ENCODE measurements around the gene NR3C2. TPM values are rescaled to one million over a fixed set of nuclear protein-coding genes. Genes with fewer than 3 reads are reported as not detected.
"Not testable (repeated sequence)": the region's sequence is repeated elsewhere in the genome, so short reads cannot be mapped to it uniquely, and the experiment has no call there.

Gene NR3C2
- total RNA-seq, 4 donors from 2014 or later = 33.0 to 128 (median 118) TPM

DNA sequence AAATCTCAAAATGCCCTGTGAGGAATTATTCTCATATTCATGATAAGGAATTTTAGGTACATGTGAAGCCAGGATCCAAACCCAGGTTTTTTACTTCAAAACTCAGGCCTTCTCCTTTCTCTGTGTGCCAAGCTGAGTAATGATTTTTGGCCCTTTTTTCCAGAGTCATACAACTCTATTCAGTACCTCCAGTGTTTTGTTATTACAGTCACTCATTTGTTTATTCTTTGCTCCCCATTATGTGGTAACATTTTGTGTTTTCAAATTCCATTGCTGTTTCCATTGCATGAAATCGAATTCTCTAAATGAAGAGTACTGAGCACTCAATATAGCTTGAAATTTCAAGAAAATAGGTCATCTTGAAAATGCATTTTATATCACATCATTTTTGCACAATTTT is 315.4 kb downstream of the NR3C2 start:
- H3K27ac ChIP-seq = no peak overlapping the region
- no peaks in the 10 kb centered on the region for H3K27me3 ChIP-seq
- no peak overlapping the region for H3K4me3 ChIP-seq
- H3K4me1 ChIP-seq = no peaks in the 10 kb centered on the region
- TF ChIP-seq, protein P1, sequence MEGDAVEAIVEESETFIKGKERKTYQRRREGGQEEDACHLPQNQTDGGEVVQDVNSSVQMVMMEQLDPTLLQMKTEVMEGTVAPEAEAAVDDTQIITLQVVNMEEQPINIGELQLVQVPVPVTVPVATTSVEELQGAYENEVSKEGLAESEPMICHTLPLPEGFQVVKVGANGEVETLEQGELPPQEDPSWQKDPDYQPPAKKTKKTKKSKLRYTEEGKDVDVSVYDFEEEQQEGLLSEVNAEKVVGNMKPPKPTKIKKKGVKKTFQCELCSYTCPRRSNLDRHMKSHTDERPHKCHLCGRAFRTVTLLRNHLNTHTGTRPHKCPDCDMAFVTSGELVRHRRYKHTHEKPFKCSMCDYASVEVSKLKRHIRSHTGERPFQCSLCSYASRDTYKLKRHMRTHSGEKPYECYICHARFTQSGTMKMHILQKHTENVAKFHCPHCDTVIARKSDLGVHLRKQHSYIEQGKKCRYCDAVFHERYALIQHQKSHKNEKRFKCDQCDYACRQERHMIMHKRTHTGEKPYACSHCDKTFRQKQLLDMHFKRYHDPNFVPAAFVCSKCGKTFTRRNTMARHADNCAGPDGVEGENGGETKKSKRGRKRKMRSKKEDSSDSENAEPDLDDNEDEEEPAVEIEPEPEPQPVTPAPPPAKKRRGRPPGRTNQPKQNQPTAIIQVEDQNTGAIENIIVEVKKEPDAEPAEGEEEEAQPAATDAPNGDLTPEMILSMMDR (IDR thresholded peaks at IDR 0.05) = no peak
- TF ChIP-seq POLR2A (IDR thresholded peaks at IDR 0.05) = no peak
- peaks cover 0 to 13% (median 2%) of the 10 kb centered on the region in 3 donors for H3K36me3 ChIP-seq
- H3K9me3 ChIP-seq = peaks cover 0 to 21% (median 0%) of the 10 kb centered on the region in 4 donors
- no peak for DNase-seq

GRCh38 chr4:148124512-148124911 is 317.7 kb downstream of the NR3C2 start:
- no peak for TF ChIP-seq POLR2A (IDR thresholded peaks at IDR 0.05)
- TF ChIP-seq, protein P1 (IDR thresholded peaks at IDR 0.05) = no peak
- no peak overlapping the region for H3K4me3 ChIP-seq
- peaks cover 0 to 21% (median 0%) of the 10 kb centered on the region in 4 donors for H3K9me3 ChIP-seq
- DNase-seq = no peak
- no peaks in the 10 kb centered on the region for H3K27me3 ChIP-seq
- H3K36me3 ChIP-seq = peaks cover 0 to 26% (median 2%) of the 10 kb centered on the region in 3 donors
- no peak overlapping the region for H3K27ac ChIP-seq
- H3K4me1 ChIP-seq = no peaks in the 10 kb centered on the region

DNA sequence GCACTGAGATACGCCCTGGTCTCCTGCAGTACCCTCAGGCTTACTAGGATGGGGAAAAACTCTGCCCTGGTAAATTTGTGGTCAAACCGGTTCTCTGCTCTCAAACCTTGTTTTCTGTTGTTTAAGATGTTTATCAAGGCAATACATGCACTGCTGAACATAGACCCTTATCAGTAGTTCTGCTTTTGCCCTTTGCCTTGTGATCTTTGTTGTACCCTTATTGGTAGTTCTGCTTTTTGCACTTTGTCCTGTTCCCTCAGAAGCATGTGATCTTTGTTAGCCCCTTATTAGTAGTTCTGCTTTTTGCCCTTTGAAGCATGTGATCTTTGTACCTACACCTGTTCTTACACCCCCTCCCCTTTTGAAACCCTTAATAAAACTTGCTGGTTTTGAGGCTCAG is 319.1 kb downstream of the NR3C2 start:
- H3K27ac ChIP-seq = peak overlapping the region in 1 of 4 donors; percentile 22
- not testable (repeated sequence) for H3K27me3 ChIP-seq, H3K4me1 ChIP-seq, H3K4me3 ChIP-seq, DNase-seq
- peaks cover 0 to 21% (median 0%) of the 10 kb centered on the region in 4 donors for H3K9me3 ChIP-seq
- peaks cover 0 to 30% (median 2%) of the 10 kb centered on the region in 3 donors for H3K36me3 ChIP-seq

GRCh38 chr4:148120216-148120615 is 322.0 kb downstream of the NR3C2 start:
- Histone ChIP-seq H3K4me1 (no peaks in the 10 kb centered on the region), H3K9me3 (peaks cover 0 to 18% (median 0%) of the 10 kb centered on the region in 4 donors), H3K27ac (no peak overlapping the region), H3K27me3 (no peaks in the 10 kb centered on the region), H3K4me3 (no peak overlapping the region), H3K36me3 (peaks cover 0 to 43% (median 0%) of the 10 kb centered on the region in 3 donors)
- TF ChIP-seq POLR2A (IDR thresholded peaks at IDR 0.05) = no peak
- TF ChIP-seq, protein P1 (IDR thresholded peaks at IDR 0.05) = no peak
- DNase-seq = no peak

- Histone ChIP-seq H3K4me1 (no peaks in the 10 kb centered on the region), H3K36me3 (peaks cover 0 to 48% (median 0%) of the 10 kb centered on the region in 3 donors), H3K4me3 (no peak overlapping the region), H3K27me3 (no peaks in the 10 kb centered on the region), H3K27ac (no peak overlapping the region), H3K9me3 (peaks cover 0 to 10% (median 0%) of the 10 kb centered on the region in 4 donors)
- no peak for DNase-seq
- TF ChIP-seq POLR2A (IDR thresholded peaks at IDR 0.05) = no peak
- TF ChIP-seq, protein P1 (IDR thresholded peaks at IDR 0.05) = no peak
Observed at GRCh38 chr4:148118633-148119032, 323.6 kb downstream of the NR3C2 start.

DNA sequence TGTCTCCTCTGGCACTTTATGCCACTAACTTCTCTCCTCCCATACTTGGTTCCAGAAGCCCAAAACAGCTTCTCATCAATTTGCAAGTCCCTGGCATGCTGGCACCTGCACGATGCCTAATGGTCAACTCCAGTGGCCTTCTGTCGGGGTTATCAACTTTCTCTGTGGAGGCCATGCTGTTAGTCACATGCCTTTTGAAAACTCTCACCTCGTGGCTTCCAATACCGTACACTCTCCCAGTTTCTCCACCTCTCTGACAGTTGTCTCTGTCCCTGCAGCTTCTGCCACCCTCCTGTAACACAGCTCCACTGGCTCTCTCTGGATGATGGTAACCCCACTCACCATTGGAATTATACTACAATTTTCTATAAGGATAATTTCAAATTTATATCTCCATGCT is 324.0 kb downstream of the NR3C2 start:
- no peaks in the 10 kb centered on the region for H3K4me1 ChIP-seq
- no peak overlapping the region for H3K4me3 ChIP-seq
- DNase-seq = no peak
- H3K36me3 ChIP-seq = peaks cover 0 to 49% (median 0%) of the 10 kb centered on the region in 3 donors
- no peak overlapping the region for H3K27ac ChIP-seq
- TF ChIP-seq POLR2A (IDR thresholded peaks at IDR 0.05) = no peak
- TF ChIP-seq, protein P1 (IDR thresholded peaks at IDR 0.05) = no peak
- H3K9me3 ChIP-seq = peaks cover 0 to 6% (median 0%) of the 10 kb centered on the region in 4 donors
- H3K27me3 ChIP-seq = no peaks in the 10 kb centered on the region
